RPMI7951 (cell line): Measurements from ENCODE around the gene CRB3. TPM values are rescaled to one million over a fixed set of nuclear protein-coding genes. Genes with fewer than 3 reads are reported as not detected.

Experiments
- DNase-seq: peaks from one replicate; pipeline ENCODE4 v3.0.0-alpha.2; 2012; ENCODE audit warnings: low read depth
- total RNA-seq: library from RNA; depleted of rRNA; stranded (reverse); fragments of >200 nt; shearing (Covaris generic); gene quantifications from 2 replicates; pipeline ENCODE4 v1.2.3, GENCODE V29; 2014

CRB3 gene
- total RNA-seq, 1 experiment from 2014 or later, result not detected

DNA sequence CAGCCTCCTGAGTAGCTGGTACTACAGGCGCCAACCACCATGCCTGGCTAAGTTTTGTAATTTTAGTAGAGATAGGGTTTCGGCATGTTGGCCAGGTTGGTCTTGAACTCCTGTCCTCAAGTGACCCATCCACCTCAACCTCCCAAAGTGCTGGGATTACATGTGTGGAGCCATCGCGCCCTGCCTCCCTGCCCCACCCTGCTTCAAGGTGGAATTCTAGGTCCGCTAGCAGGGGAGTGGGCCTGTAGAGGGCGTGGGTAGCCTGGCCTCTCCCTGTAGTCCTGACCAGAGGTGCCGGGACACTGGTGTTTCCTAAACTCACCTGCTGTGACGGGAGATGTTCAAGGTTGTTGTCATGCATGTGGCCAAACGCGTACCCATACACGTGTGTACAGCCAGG lies 30.9 kb upstream of the CRB3 start:
- DNase-seq, result no peak

DNA sequence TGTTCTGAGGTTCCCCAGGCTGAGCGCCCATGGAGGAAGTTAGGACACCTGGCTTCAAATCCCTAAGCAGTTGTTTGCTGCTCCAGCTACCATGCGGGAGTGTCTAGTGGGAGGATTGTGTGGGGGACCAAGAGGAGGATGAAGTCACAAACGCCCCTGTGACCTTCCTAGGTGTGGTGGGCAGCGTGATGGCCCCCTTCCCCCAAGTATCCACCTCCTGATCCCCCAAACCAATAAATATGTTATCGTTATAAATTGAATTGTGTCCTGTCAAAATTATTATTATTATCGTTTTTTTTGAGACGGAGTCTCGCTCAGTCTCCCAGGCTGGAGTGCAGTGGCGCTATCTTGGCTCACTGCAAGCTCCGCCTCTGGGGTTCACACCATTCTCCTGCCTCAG lies 30.4 kb upstream of the CRB3 start, which contains the start of gene SLC25A41:
Gene SLC25A41, minus strand, starts transcription at position 101 of the 400 bp plus-strand sequence. Its CDS starts 70 bp downstream, at position 31.
- no peak for DNase-seq

DNA sequence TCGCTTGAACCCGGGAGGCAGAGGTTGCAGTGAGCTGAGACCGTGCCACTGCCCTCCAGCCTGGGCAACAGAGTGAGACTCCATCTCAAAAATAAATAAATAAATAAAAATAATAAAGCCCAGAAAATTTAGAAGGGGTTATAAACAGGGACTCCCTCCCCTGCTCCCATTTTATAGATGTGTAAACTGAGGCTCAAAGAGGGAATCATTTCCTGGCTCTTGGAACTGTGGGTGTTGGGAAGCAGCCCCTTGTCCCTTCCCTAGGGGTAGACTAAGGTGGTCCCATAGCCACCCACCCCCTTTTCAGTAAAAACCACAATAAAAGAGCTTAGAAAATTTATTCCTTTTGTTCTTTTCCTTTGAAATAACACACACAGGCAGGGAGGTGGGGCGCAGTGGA lies 24.3 kb upstream of the CRB3 start:
- no peak for DNase-seq

DNA sequence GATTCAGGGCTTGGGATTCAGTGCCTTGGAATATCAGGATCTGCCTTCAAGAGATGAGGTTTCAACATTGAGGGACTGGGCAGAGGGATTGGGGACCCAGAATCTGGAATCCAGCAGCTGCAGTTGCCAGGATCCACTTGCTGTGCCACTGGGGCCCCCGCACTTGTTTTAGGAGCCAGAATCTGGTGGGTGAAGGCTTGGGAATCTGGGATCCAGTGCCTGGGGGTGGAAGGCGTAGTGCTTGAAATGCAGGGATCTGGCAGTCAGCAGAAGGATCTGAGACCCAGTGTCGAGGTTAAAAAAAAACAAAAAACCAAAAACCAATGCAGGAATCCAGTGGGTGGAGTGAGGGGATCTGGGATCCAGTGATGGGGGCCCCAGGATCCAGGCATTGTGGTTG lies 23.2 kb upstream of the CRB3 start:
- no peak for DNase-seq

DNA sequence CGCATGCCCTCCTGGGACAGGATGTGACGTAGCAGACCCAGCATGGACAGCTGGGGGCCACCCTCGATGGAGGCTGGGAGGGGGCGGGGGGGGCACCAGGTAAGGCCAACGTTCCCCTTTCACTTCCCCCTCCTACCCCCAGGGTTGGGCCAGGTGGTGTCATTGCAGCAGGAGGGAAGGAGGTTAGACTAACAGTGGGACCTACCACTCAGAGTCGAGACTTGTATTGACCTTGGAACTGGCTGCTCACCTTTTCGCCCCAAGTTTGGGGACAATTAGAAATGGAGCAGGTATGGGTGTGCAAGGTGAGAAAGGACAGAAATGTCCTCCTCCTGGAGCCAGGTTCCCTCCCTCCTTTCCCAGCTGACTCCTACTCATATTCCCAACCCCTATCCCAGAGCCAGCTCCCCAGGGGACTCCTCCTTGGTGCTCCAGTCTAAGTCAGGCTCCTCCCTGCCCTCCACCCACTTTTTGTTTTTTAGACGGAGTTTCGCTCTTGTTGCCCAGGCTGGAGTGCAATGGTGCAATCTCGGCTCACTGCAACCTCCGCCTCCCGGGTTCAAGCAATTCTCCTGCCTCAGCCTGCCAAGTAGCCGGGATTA lies 21.9 kb upstream of the CRB3 start:
- no peak for DNase-seq

DNA sequence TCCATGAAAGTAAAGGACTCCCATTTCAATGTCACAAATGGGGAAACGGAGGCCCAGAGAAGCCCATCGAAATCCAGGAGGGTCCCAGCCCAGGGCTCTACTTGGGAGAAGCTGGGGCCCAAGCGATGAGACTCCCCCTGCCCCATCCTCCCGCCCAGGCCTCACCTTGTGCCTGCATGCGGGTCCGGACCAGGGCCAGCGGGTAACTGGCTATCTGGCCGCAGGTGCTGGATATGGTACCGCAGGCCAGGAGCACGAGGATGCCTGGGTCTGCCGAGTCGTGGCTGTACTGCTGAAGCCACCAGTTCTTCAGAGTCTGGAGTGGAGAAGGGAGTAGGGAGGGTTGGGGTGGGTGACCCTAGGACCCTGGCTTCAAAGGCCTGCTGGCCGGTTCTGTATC lies 20.1 kb upstream of the CRB3 start:
- no peak for DNase-seq

DNA sequence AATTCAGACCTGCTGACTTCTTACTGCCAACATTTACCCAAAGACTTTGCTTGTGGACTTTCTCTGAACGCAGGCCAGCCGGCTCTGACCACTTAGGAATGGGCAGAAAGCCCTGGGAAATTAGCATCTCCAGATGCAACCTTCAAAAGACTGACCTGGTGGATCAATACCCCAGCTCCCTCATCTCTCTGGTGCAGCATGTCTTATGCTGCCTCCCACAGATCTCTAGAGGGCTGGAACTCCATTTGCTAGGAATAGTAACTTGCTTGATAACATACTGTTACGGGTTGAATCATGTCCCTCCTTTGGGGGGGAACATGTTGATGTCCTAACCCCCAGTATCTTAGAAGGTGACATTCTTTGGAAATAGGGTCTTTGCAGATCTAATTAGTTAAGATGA lies 17.6 kb upstream of the CRB3 start:
- DNase-seq, result no peak

DNA sequence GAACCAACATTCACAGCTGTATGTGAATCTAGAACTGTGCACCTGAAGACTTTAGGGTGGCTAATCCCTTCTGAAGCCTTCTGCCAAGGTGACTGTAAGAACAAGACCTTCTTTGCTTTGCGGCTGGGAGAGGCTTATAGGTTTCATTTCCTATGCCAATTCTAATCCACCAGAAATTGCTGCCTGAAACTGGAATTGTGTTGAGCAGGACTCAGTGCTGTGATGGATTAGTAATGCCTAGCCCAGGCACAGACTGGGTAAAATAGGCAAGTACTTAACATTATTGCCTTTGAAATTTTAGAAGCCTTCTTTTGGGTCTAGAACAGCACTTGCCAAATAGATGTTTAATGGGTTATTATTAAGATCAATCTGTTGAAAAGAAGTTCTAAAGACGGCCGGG lies 16.0 kb upstream of the CRB3 start:
- DNase-seq, result no peak

DNA sequence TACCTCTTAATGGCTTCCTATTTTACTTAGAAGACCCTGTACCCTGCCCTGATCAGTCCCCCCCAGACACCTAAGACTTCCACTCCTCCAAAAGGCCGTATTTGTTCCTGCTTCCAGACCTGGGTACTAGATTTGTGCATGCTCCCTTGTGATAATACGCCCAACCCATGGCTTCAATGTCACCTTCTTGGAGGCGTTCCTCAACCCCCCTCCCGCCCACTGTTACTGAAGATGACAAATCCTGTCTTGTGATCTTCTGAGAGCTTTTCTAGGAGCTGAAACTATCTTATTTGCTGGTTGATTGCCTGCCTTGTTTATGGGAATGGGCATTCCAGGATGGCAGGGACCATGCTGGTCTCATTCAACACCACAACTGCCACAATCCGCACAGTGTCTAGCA lies 13.9 kb upstream of the CRB3 start:
- no peak for DNase-seq

DNA sequence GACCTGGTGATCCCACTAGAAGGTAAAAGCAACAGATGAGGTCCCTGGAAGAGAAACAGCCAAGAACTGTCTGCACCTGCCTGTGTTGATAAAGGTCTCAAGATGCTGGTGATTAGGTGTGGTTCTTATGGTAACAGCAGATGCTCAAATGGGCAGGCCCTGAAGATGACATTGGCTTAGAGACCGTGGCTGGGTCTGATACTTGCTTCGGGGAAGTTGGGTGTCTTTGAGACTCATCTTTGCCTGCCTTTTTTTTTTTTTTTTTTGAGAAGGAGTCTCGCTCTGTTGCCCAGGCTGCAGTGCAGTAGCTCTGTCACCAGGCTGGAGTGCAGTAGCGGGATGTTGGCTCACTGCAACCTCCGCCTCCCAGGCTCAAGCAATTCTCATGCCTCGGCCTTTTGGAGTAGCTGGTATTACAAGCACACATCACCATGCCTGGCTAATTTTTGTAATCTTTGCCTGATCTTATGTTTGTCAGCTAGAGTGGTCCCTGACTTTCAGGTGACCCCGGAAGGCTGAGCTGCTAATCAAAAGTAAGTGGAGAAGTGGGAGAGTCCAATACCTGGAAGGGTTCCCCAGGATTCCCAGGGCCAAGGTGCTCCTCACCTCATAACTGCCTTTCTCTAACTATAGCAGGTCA lies 12.4 kb upstream of the CRB3 start:
- DNase-seq, result no peak

DNA sequence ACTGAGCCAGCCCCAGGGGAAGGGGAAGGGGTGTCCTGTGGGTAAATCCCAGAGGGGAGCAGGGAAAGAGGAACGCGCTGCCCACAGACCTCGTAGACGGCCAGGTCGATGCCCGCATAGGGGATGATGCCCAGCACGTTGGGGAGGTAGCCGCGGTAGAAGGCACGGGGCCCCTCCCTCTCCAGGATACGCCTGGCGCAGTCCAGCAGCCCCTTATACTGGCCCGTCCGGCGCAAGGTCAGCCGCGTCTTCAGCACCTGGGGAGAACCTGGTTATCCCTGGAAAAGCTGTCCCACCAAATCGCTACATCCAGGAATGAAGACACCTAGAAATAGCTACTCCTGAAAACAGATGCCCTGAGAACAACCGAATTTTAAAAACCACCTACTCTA lies 11.9 kb upstream of the CRB3 start:
- DNase-seq, result no peak

DNA sequence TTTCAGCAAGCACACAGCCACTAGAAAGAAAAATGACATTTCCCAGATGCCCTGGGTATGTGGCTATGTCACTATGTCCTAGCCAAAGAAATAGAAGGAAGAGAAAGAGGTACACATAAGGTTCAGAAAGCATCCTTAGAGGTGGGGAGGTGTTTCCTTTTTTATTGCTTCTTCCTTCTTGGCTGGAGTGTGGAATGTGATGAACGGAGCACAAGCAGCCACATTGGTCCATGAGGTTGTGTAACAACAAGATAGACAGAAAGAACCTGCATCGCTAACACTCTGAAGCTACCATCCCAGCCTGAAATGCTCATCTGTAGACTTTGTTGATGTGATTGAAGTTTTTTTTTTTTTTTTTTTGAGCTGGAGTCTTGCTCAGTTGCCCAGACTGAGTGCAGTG lies 11.2 kb upstream of the CRB3 start:
- DNase-seq, result no peak

DNA sequence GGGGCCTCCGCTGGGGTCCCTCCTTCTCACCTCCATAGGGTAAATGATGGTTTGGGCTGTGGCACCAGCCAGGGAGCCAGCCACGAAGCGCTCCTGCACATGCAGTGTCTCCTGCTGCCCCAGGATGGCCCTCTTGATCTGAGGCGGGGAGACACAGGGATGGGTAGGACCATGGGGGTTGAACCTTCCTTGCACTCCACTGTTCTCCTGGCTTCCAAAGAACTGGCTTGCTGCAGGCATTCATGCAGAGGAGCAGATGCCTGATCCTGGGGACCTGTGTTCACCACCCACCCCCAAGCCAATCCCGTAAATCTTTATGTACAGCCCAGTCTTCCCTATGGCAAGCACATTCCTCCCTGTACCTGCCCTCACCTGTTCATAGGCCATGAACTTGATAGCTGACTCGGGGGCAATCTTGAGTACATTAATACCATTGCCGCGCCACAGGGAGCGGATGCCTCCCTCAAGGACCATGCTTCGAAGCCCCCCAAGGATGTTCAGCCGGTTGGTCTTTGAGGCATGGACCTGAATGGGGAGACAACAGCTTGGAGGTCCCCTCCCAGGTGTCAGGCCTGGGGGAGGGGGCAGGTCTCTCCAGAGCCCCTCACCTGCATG lies 10.0 kb upstream of the CRB3 start:
- DNase-seq, result no peak

DNA sequence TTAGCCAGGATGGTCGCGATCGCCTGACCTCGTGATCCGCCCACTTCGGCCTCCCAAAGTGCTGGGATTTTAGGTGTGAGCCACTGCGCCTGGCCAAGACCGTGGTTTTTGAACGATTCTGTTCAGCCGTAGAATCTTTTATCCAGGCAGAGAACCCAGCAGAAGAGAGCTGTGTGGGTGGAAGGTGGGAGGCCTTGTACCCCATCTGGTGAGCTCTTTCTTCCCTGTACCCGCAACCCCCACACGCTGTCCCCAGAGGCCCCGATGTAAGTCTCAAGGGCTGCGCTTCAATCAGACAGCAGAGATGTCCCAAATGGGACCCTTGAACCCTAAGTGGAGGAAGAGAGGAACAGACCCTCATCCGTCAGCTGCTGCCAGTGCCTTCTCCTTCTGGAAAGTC lies 8.1 kb upstream of the CRB3 start:
- DNase-seq, result no peak

DNA sequence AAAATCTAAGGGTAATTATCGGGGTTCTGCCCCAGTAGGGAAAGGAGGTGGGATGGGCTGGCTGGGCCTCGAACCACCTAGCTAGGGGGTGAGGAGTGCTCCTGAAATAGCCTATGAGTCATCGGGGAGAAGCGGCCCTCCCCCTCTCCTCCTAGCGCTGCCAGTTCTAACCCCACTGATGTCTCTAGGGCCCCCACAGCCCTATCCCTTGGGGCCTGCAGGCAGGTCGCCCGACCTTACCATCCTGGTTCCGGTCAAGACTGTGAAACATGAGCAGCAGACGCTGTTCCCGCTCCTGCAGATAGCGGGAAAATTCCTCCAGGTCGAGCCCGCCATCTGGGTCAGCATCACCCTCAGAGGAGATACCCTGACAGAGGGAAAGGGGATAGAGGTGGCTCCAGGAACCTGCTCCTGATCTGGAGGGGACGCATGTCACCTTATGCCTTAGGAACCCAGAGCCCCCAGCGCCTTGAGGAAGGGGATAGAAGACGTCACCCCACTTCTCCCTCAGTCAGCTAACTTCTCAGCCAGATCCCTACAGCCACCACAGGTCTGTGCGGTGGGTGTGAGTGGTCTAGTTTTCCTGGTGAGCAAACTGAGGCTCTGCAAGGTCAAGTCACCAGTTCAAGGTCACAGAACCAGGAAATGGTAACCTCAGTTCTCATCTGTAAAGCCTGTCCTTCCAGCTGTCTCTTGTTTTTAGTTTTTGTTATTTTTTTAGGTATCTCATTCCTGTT lies 5.9 kb upstream of the CRB3 start:
- no peak for DNase-seq

DNA sequence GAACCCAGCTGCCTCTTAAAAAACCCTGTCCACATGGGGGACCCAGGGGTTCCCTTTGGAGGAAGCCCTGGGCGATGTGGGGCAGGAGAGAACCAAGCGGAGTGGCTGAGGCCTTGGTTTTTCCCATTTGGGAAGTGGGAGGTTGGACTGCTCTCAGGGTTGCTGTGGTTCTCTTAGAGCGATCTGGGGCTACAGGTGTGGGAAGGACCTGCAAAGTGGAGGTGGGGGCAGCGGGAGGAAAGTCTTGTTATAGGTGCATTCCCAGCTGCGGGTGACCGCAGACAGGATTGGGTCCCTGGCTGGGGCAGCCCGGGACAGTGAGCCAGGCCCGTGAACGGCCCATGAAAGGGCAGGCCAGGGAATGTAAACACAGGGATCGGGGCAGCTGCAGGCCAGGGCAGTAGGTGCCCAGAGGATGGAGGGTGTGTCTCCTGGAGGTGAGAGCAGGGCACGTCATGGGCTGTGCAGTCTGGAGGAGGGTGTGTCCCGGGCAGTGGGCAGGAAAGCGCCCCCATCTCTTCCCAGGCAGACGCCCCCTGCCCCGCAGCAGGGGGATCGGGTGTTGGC lies 5.3 kb upstream of the CRB3 start:
- DNase-seq, result no peak

DNA sequence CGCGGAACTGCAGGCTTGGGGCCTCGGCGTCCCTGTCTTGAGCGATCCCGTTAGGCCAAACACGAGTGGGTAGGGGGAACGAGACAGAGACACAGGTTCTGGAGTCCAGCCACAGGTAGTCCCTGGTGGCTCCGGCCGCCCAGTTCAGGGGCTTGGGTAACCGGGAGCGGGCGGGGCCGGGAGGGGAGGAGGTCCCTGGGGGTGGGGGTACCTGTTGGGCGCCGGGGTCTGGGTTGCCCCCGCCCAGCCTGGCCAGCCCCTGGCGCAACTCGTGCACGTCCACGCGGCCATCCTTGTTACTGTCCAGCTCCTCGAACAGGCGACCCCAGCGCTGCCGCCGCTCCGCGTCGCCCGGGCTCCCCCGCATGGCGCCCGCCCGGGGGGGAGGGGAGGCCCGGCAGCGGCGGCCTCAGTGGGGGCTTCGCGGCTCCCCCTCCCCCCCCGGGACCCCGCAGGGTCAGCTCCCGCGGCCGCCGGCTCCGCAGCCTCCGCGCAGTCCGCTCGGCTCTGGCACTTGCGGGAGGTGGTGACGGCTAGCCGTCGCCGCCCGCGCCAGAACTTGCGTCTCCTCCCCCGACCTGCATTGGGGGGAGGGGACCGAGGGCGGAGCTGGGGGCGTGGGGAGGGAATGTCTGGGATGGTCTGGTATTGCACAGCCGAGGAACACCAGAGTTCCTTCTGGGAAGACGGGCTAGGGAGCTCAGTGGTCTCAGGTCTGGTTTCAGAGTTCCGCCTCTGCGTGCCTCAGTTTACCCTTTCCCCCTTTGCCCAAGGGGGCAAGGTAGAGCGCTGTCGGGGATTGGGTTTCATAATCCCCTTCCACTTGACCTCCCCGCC lies 4.6 kb upstream of the CRB3 start, which contains the start of gene SLC25A23:
Gene SLC25A23, minus strand, starts transcription at position 531 of the 837 bp plus-strand sequence. Its CDS starts 164 bp downstream, at position 367.
- DNase-seq, result peak; percentile 71

DNA sequence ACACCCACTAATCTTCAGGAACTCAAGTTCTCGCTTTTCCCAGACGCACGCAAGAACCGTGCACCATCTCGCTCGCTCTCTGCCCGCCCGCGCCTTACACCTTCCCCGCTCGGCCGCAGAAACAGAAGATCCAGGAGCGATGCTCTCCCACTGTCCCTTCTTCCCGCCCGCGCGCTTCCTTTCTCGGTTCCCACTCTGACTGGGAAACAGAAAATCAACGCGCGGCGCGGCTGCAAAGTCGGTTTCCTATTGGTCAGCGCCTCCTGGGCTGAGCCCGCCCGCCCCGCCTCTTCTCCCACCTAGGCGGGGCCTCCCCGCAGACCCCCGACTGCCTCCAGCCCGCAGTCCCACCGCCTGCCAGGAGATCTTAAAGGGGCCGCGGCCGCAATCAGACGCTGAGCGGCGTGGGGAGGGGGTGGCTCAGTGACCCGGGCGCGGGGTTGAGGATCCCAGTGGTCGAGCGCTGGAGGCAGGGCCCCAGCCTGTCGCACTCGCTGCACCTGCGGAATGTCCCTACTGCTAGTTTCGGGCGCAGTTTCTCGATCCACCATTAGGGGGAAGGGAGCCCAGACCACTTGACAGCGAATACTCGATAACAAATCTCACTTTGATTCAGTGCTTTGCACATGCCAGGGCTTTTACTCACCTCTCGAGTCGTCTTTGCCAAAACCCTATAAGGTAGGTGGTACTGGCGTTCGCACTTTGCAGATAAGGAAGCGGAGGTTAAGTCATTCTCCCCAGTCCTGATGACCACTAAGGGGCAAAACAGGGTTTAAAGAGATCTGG lies 3.8 kb upstream of the CRB3 start:
- DNase-seq, result peak; percentile 99

DNA sequence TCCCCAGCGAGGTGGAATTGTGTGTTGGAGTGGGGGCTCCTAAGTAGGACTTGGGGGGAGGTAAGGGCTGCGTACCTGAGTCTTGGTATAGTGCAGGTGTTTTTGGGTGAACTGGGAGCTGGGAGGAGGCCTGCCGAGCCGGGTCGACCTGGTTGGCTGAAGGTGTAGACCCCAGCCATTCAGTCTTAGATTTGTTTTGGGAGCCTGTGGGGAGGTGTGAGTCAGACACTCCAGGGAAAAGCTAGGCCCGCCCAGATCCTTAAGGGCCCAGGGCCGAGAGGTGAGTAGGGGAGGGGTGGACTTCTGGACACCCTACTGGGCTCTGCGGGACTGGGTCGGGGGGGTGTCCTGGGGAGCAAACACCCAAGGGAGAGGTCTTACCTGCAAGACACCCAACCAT lies 935 bp downstream of the CRB3 start:
- no peak for DNase-seq

DNA sequence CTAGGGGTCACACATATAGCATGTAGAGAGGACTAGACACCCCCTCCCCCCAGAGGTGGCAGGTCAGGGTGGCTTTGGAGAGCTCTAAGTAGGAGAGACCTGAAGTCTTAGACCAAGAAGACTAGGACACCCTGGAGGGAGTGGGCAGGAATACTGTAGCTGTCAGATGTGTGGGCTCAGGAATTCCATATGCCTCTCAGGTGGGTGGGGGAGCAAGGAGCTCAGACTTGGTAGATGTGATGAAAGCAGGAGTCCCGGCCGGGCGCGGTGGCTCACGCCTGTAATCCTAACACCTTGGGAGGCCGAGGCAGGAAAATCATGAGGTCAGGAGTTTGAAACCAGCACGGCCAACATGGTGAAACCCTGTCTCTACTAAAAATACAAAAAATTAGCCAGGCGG lies 1.6 kb downstream of the CRB3 start:
- DNase-seq, result no peak
